Uterus (tissue), 4 donors: ENCODE results near the gene CPLANE1. TPM values are rescaled to one million over a fixed set of nuclear protein-coding genes. Genes with fewer than 3 reads are reported as not detected.

Experiments
- DNase-seq, 2 donors: peaks; one replicate each; pipeline ENCODE4 v3.0.0-alpha.2; 2019 to 2020
- H3K27ac ChIP-seq, 2 donors: fragments of 200-600 bp; sonication (generic); 1 replicate in 1 of 2; 2 replicates in 1 of 2; pipeline ENCODE4 v1.5.1; 2016 to 2018
- H3K27me3 ChIP-seq, 2 donors: fragments of 200-600 bp; sonication (generic); one replicate each; pipeline ENCODE4 v1.5.1; 2018 to 2019; ENCODE audit warnings: control low read depth in 1 of 2
- H3K36me3 ChIP-seq, 2 donors: fragments of 200-600 bp; sonication (generic); one replicate each; pipeline ENCODE4 v1.5.1; 2019; ENCODE audit warnings: control low read depth in 1 of 2
- H3K4me1 ChIP-seq, 2 donors: fragments of 200-600 bp; sonication (generic); one replicate each; pipeline ENCODE4 v1.5.1; 2018 to 2019; ENCODE audit warnings: control low read depth in 1 of 2
- H3K4me3 ChIP-seq, 2 donors: fragments of 200-600 bp; sonication (generic); 1 replicate in 1 of 2; 2 replicates in 1 of 2; pipeline ENCODE4 v1.5.1; 2018 to 2019; ENCODE audit warnings: mild to moderate bottlenecking in 1 of 2
- H3K9me3 ChIP-seq, 2 donors: fragments of 200-600 bp; sonication (generic); one replicate each; pipeline ENCODE4 v1.5.1; 2019; ENCODE audit warnings: control low read depth in 1 of 2
- POLR2A ChIP-seq, 2 donors: fragments of 450-650 bp; IDR thresholded peaks; one replicate each; pipeline ENCODE4 v1.6.1; 2016; ENCODE audit warnings: antibody characterized with exemption in 2 of 2, mild to moderate bottlenecking in 1 of 2, moderate library complexity in 1 of 2
- intact Hi-C: fragments of 100-400 bp; cut with DNase I; formaldehyde crosslinking; loops from one replicate; pipeline ENCODE4 v1.15.1; 2023; ENCODE audit warnings: low total_unique reads
- total RNA-seq, 4 donors: library from RNA; depleted of rRNA in 3 of 4; stranded (reverse); fragments of >200 nt in 3 of 4; gene quantifications; one replicate each; pipeline versions ENCODE4 v1.1.0 to v1.2.4, GENCODE V29; 2014 to 2023
- TF ChIP-seq, protein P1 (sequence below), 4 experiments: fragments of 200-600 bp in 2 of 4; fragments of 450-650 bp in 2 of 4; sonication (generic) in 2 of 4; IDR thresholded peaks; one replicate each; pipeline ENCODE4 v1.5.1; 2016 to 2019; ENCODE audit warnings: antibody characterized with exemption in 4 of 4, mild to moderate bottlenecking in 2 of 4, moderate library complexity in 1 of 4
- donor health status: DM: yes; HTN: yes; CAD: no.

CPLANE1 gene
- total RNA-seq, 4 donors from 2014 or later, result 22.4 to 68.2 (median 35.9) TPM

DNA sequence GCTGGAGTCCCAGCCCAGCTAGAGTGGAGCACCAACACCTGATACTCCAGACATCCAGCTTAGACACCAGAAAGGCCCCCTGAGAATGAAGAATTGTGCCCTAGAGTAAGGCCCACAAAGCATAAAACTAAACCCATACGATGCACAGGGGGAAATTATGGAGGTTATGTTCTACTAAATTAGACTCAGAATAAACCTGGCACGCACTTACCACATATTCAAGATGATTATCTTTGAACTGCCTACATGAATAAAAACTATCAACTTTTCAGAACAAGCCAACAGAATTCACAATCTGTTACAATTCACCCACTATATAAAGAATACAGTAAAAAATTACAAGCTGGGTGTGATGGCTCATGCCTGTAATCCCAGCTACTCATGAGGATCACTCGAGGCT, 168.5 kb downstream of the CPLANE1 start:
- H3K27me3 ChIP-seq, result no peaks in the 10 kb centered on the region
- intact Hi-C loops, result no loop called here
- no peaks in the 10 kb centered on the region for H3K36me3 ChIP-seq
- TF ChIP-seq, protein P1, sequence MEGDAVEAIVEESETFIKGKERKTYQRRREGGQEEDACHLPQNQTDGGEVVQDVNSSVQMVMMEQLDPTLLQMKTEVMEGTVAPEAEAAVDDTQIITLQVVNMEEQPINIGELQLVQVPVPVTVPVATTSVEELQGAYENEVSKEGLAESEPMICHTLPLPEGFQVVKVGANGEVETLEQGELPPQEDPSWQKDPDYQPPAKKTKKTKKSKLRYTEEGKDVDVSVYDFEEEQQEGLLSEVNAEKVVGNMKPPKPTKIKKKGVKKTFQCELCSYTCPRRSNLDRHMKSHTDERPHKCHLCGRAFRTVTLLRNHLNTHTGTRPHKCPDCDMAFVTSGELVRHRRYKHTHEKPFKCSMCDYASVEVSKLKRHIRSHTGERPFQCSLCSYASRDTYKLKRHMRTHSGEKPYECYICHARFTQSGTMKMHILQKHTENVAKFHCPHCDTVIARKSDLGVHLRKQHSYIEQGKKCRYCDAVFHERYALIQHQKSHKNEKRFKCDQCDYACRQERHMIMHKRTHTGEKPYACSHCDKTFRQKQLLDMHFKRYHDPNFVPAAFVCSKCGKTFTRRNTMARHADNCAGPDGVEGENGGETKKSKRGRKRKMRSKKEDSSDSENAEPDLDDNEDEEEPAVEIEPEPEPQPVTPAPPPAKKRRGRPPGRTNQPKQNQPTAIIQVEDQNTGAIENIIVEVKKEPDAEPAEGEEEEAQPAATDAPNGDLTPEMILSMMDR (IDR thresholded peaks at IDR 0.05), result no peak
- no peak for TF ChIP-seq POLR2A (IDR thresholded peaks at IDR 0.05)
- H3K4me1 ChIP-seq, result no peaks in the 10 kb centered on the region
- no peak overlapping the region for H3K27ac ChIP-seq
- H3K4me3 ChIP-seq, result no peak overlapping the region
- no peak for DNase-seq
- H3K9me3 ChIP-seq, result no peaks in the 10 kb centered on the region

DNA sequence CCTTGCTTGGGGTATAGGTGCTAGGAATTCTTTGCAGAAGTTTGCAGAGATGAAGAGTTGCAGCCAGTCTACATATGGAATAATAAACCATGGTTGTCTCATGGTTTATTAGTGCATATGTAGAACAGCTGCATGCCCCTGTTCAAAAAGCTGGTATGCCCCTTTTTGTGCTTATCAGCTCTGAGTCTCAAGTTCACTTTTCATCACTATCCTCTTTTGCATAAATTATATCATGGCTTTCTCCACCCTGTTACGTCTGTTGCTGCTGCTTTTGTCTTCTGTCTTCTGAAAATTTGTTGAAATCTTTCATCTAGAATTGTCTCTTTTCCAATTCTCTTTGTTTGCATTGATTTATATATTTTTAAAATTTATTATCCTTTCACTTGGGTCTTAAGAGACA, 172.0 kb downstream of the CPLANE1 start:
- H3K27ac ChIP-seq, result no peak overlapping the region
- no peak overlapping the region for H3K4me3 ChIP-seq
- TF ChIP-seq POLR2A (IDR thresholded peaks at IDR 0.05), result no peak
- TF ChIP-seq, protein P1 (IDR thresholded peaks at IDR 0.05), result no peak
- no peaks in the 10 kb centered on the region for H3K9me3 ChIP-seq
- no peaks in the 10 kb centered on the region for H3K27me3 ChIP-seq
- intact Hi-C loops, result no loop called here
- no peaks in the 10 kb centered on the region for H3K36me3 ChIP-seq
- no peak for DNase-seq
- no peaks in the 10 kb centered on the region for H3K4me1 ChIP-seq

- no peak for TF ChIP-seq POLR2A (IDR thresholded peaks at IDR 0.05)
- TF ChIP-seq, protein P1 (IDR thresholded peaks at IDR 0.05), result no peak
- H3K27ac ChIP-seq, result no peak overlapping the region
- no peaks in the 10 kb centered on the region for H3K36me3 ChIP-seq
- DNase-seq, result no peak
- H3K9me3 ChIP-seq, result no peaks in the 10 kb centered on the region
- no peak overlapping the region for H3K4me3 ChIP-seq
- intact Hi-C loops, result no loop called here
- no peaks in the 10 kb centered on the region for H3K4me1 ChIP-seq
- no peaks in the 10 kb centered on the region for H3K27me3 ChIP-seq
Measured at GRCh38 chr5:37075399-37075950, 173.7 kb downstream of the CPLANE1 start.

DNA sequence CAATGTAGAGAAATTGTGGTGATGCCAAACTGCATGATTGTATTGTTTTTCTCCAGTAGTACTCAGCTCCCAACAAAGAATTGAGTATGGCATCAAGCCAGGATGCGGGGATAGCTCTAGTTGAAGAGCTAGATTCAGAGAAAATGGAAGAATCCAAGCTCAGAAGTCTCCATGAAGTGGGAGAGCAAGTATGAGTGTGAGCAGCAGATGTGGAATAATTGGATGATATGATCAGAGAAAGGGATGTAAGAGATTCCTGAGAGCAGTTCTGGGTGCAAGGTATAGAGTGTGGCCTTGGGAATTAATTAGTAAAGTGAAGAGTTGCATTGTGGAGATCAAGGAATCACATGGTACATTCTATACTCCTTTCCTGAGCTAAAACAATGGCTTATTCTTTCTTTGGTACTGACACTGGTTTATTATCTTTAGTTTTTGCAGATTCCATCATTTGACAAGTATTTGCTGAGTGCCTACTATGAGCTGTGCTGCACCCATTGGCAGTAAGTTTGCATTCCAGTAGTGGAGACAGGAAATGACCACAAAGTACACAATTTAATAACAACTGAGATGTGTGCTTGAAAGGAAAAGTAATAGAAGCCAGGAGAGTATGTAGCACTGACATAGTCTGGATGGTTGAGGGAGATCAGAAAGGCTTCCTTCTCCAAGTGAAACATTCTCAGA, 177.1 kb downstream of the CPLANE1 start:
- Histone ChIP-seq H3K4me1 (no peaks in the 10 kb centered on the region), H3K4me3 (no peak overlapping the region), H3K27me3 (no peaks in the 10 kb centered on the region), H3K9me3 (no peaks in the 10 kb centered on the region), H3K36me3 (no peaks in the 10 kb centered on the region), H3K27ac (no peak overlapping the region)
- TF ChIP-seq, protein P1 (IDR thresholded peaks at IDR 0.05), result no peak
- TF ChIP-seq POLR2A (IDR thresholded peaks at IDR 0.05), result no peak
- DNase-seq, result no peak
- intact Hi-C loops, result no loop called here

- intact Hi-C loops, result no loop called here
- no peak for TF ChIP-seq POLR2A (IDR thresholded peaks at IDR 0.05)
- TF ChIP-seq, protein P1 (IDR thresholded peaks at IDR 0.05), result no peak
Measured at GRCh38 chr5:37071487-37071886, 177.7 kb downstream of the CPLANE1 start.

More at GRCh38 chr5:37071487-37071886, 177.7 kb downstream of the CPLANE1 start:
- Histone ChIP-seq H3K4me3 (no peak overlapping the region), H3K27me3 (no peaks in the 10 kb centered on the region), H3K27ac (no peak overlapping the region), H3K4me1 (no peaks in the 10 kb centered on the region), H3K9me3 (no peaks in the 10 kb centered on the region), H3K36me3 (no peaks in the 10 kb centered on the region)
- DNase-seq, result no peak
